Measurements from ENCODE around the gene GBP3.
"Not testable (repeated sequence)": the region's sequence is repeated elsewhere in the genome, so short reads cannot be mapped to it uniquely, and the experiment has no call there.

- TF ChIP-seq CTCF, POLR2A (IDR thresholded peaks at IDR 0.05): not testable (repeated sequence)
Measured at GRCh38 chr1:88981506-88981905, 41.2 kb downstream of the GBP3 start.
